T47D (cell line): ENCODE measurements around the gene GIT1.
"Not testable (repeated sequence)": the region's sequence is repeated elsewhere in the genome, so short reads cannot be mapped to it uniquely, and the experiment has no call there.

ENCODE experiments used
- DNase-seq, 2 experiments: peaks; one replicate each; pipeline versions ENCODE4 v3.0.0 to v3.0.0-alpha.2; 2011 to 2012; ENCODE audit warnings: low read depth in 1 of 2, low spot score in 1 of 2
- JUND ChIP-seq: IDR thresholded peaks from 2 replicates; pipeline ENCODE4 v1.6.1; 2012; ENCODE audit warnings: low read depth
- in situ Hi-C: cut with HindIII; loops from 2 replicates; pipeline ENCODE4 v1.10.0; 2016; ENCODE audit warnings: low sequenced_read_pairs, low pct_unique_long_range_greater_than_20kb

The GIT1 gene

GRCh38 chr17:29562615-29563014, 26.8 kb downstream of the GIT1 start:
- in situ Hi-C loops: no loop called here
- no peak for TF ChIP-seq JUND
- no peak for DNase-seq

- no peak for TF ChIP-seq JUND
- DNase-seq: no peak
- in situ Hi-C loops: no loop called here
These were observed 27.6 kb downstream of the GIT1 start for GRCh38 chr17:29561554-29562517.

GRCh38 chr17:29560316-29560715, 29.1 kb downstream of the GIT1 start:
- DNase-seq: no peak
- TF ChIP-seq JUND: no peak
- in situ Hi-C loops: no loop called here

GRCh38 chr17:29559640-29560039, 29.8 kb downstream of the GIT1 start:
- peak; percentile 58 to 77 for DNase-seq
- in situ Hi-C loops: no loop called here
- TF ChIP-seq JUND: no peak

- in situ Hi-C loops, DNase-seq: not testable (repeated sequence)
These were observed 31.3 kb downstream of the GIT1 start for GRCh38 chr17:29558139-29558538.

GRCh38 chr17:29557739-29558116, 31.7 kb downstream of the GIT1 start:
- no peak for DNase-seq
- TF ChIP-seq JUND: no peak
- in situ Hi-C loops: no loop called here

- in situ Hi-C loops: no loop called here
- no peak for TF ChIP-seq JUND
- no peak for DNase-seq
These were observed 32.2 kb downstream of the GIT1 start for GRCh38 chr17:29557085-29557738.

- in situ Hi-C loops: no loop called here
- no peak for TF ChIP-seq JUND
- DNase-seq: no peak
These were observed 33.6 kb downstream of the GIT1 start for GRCh38 chr17:29555840-29556239.

- in situ Hi-C loops: no loop called here
- no peak for DNase-seq
These were observed 40.1 kb downstream of the GIT1 start for GRCh38 chr17:29549177-29549923.

GRCh38 chr17:29546830-29547229, 42.6 kb downstream of the GIT1 start:
- no peak for DNase-seq
- in situ Hi-C loops: no loop called here
- no peak for TF ChIP-seq JUND

More at GRCh38 chr17:29549177-29549923, 40.1 kb downstream of the GIT1 start:
- no peak for TF ChIP-seq JUND

- DNase-seq: no peak
- in situ Hi-C loops: no loop called here
- no peak for TF ChIP-seq JUND
These were observed 43.4 kb downstream of the GIT1 start for GRCh38 chr17:29546085-29546484.

- TF ChIP-seq JUND: no peak
- DNase-seq: no peak
- in situ Hi-C loops: no loop called here
These were observed 45.4 kb downstream of the GIT1 start for GRCh38 chr17:29544066-29544465.

- no peak for TF ChIP-seq JUND
- DNase-seq: no peak
- in situ Hi-C loops: no loop called here
These were observed 55.5 kb downstream of the GIT1 start for GRCh38 chr17:29533976-29534375.
